ENCODE measurements around the gene OR2T10.
A peak's percentile ranks its signal among the peaks of the same experiment; 100 is the strongest.
"Not testable (repeated sequence)": the region's sequence is repeated elsewhere in the genome, so short reads cannot be mapped to it uniquely, and the experiment has no call there.

The OR2T10 gene

DNA sequence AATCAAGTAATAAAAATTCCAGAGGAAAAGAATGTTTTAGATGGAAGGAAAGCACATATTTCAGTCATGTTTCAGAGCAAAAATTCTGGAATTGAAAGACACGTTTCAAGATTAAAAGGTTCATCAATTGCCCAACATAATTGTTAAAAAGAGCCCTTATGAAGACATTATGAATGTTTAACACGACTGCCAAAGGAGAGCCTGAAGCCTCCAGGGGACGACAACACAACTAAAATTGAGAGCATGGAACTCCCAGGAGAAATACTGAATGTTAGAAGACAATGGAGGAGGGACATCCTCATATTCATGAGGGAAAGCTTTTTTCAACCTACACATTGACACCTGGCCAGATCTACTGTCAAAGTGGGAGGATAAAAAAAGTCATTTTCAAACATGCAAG is 21.4 kb upstream of the OR2T10 start:
- Mint-ChIP-seq H3K4me1 (peaks cover 30% of the 10 kb centered on the region), H3K4me3 (no peak overlapping the region), H3K27me3 (no peaks in the 10 kb centered on the region), H3K9me3 (no peaks in the 10 kb centered on the region), H3K27ac (peak overlapping the region; percentile 2), H3K36me3 (no peaks in the 10 kb centered on the region)
- no peak for ATAC-seq

DNA sequence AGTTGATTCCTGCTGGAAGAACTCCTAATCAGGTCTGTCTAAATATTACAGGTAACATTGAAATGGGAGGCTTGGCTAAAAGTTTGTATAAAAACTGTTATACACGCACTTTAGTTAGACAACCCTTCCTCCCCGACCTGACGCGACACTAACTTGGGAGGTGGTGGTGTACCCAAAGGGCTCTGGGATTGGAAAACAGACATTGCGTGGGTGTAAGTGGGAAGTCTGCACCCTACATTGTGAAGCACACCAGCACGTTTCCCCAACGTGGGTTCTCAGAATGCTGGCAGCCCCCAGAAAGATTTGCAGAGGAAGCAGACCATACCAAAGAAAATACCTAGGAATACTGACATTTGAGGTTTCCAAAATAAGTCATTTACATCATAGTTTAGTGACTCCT is 20.6 kb upstream of the OR2T10 start:
- Mint-ChIP-seq H3K9me3 (no peaks in the 10 kb centered on the region), H3K27ac (peak overlapping the region; percentile 2), H3K4me3 (no peak overlapping the region), H3K27me3 (no peaks in the 10 kb centered on the region), H3K36me3 (no peaks in the 10 kb centered on the region), H3K4me1 (peaks cover 38% of the 10 kb centered on the region)
- ATAC-seq: no peak

DNA sequence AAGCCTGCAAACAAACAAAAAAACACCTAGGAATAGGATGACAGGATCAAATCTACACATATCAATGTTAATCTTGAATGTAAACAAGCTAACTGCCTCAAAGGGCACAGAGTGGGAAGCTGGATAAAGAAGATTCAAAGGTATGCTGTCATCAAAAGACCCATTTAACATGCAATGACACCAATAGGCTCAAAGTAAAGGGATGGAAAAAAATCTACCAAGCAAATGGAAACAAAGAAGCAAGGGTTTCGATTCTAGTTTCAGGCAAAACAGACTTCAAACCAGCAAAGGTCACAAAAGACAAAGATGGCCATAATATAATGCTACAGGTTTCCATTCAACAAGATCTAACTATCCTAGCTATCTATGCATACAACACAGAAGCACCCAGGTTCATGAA is 16.2 kb upstream of the OR2T10 start:
- no peaks in the 10 kb centered on the region for H3K27me3 Mint-ChIP-seq
- H3K4me3 Mint-ChIP-seq: no peak overlapping the region
- no peaks in the 10 kb centered on the region for H3K9me3 Mint-ChIP-seq
- H3K4me1 Mint-ChIP-seq: peaks cover 27% of the 10 kb centered on the region
- peak; percentile 64 for ATAC-seq
- no peaks in the 10 kb centered on the region for H3K36me3 Mint-ChIP-seq
- peak overlapping the region; percentile 73 for H3K27ac Mint-ChIP-seq

DNA sequence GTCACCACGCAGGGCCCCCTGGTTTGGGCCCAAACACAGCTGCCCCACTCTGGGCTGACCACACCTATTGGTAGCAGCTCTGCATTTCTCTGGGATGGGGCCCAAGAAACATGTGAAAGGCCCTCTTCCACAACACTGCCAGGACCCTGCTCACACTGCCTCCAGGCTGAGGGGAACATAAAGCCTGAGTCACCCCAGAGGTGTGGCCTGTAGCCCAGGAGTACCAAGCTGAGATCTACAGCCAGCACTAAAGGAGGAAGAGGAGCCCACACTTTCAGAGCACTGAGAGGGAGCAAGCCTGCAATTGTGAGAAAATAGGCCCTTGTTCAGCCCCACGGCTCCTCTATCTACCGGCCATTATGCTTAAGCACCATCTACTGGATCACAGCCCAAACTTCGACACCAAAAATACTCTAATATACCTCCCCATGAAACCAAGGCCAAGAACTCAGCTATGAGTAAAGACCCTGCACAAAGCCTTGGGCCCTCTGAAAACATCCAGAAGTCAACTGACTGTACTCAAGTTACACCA is 14.4 kb upstream of the OR2T10 start:
- Mint-ChIP-seq H3K27me3 (no peaks in the 10 kb centered on the region), H3K36me3 (no peaks in the 10 kb centered on the region), H3K4me1 (peaks cover 19% of the 10 kb centered on the region), H3K9me3 (no peaks in the 10 kb centered on the region), H3K27ac (peak overlapping the region; percentile 73), H3K4me3 (no peak overlapping the region)
- ATAC-seq: peak; percentile 24

DNA sequence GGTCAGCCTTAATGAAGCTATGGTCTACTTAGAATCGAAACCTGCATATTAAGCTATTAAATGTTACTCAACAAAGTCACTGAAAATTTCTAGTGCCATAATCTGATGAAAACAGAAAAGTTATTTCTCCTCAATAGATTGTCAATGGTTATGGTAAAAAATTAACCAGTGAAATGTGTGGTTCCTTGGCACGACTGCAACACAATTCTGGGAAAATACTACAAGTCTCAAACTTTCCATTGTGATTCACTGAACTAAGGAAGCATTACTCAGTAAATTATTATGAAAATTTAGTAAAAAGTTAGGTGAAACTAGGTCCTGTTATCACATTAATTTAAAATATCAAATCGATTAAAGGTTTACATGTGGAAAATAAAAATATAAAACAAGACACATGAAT is 12.8 kb upstream of the OR2T10 start:
- Mint-ChIP-seq H3K9me3 (no peaks in the 10 kb centered on the region), H3K27ac (no peak overlapping the region), H3K36me3 (no peaks in the 10 kb centered on the region), H3K27me3 (no peaks in the 10 kb centered on the region), H3K4me1 (peaks cover 19% of the 10 kb centered on the region), H3K4me3 (no peak overlapping the region)
- ATAC-seq: no peak

DNA sequence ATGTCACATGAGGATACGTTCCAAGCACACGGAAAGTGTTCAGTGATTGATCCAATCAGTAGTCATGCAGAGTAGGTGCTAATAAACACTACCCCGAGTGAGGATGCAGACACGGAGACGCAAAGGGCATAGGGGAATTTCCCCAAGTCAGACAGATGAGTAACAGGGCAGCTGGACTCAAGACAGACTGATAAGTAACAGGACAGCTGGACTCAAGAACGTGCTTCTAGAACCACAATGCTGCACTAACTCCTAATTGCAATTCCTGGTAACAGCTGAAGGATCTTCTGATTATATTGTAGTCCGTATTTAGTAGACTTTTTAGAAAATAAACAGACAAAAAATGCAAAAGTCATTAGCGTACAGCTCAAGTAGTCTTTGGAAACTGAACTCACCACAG is 1.9 kb upstream of the OR2T10 start:
- Mint-ChIP-seq H3K4me3 (no peak overlapping the region), H3K36me3 (peaks cover 10% of the 10 kb centered on the region), H3K9me3 (peaks cover 6% of the 10 kb centered on the region), H3K4me1 (peaks cover 12% of the 10 kb centered on the region), H3K27me3 (no peaks in the 10 kb centered on the region), H3K27ac (no peak overlapping the region)
- no peak for ATAC-seq

DNA sequence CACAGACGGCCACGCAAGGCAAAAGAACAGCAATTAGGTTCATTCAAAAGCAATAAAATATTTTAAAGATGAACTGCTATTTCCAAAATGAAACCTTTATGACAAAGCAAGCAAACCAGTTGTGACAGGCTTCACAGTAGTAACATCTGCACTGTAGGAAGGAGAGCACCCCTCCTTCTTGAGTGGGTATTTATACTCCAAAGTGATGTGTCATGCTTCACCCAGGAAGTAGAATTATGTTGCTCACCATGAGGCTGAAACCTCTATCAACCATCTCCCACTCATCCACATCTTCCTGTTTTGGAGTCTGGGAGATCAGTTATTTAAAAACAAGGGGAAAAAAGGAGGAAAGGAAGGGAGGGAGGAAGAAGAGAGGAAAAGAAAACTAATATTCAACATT is 885 bp downstream of the OR2T10 start:
- Mint-ChIP-seq H3K27ac (peak overlapping the region; percentile 48), H3K4me1 (peaks cover 12% of the 10 kb centered on the region), H3K9me3 (no peaks in the 10 kb centered on the region), H3K27me3 (no peaks in the 10 kb centered on the region), H3K4me3 (no peak overlapping the region), H3K36me3 (peaks cover 7% of the 10 kb centered on the region)
- no peak for ATAC-seq

DNA sequence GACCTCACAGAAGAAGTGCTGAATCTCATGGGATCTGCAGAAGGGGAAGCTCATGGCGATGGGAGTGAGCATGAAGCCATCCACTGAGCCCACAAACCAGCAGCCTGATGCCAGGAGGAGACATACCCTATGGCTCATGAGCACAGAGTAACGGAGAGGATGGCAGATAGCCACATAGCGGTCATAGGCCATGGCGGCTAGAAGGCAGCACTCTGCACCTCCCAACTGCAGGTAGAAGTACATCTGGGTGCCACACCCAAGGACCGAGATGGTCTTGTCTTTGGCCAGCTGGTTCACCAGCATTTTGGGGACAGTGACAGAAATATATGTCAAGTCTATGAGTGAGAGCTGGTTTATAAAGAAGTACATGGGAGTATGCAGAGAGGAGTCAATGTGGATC is 4.3 kb downstream of the OR2T10 start:
- ATAC-seq: no peak
- Mint-ChIP-seq H3K4me1 (peaks cover 12% of the 10 kb centered on the region), H3K27ac (no peak overlapping the region), H3K36me3 (peaks cover 7% of the 10 kb centered on the region), H3K4me3 (no peak overlapping the region), H3K9me3 (no peaks in the 10 kb centered on the region), H3K27me3 (no peaks in the 10 kb centered on the region)

DNA sequence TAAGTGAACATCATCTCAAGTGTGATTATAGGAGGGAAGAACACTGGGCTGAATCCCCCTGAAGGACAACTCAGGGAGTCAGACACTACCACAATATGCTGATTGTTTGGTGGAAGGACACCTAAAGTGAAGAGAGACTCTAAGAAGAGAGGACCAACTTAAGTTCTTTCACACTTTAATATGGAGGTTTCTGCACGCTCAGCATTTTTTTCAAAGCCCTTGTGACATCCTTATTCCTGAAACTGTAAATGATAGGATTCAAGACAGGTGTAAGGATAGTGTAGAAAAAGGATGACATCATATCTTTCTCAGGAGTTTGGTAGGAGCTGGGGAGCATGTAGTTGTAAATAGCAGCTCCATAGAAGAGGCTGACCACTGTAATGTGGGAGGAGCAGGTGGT is 4.8 kb downstream of the OR2T10 start:
- Mint-ChIP-seq H3K4me3 (no peak overlapping the region), H3K27ac (no peak overlapping the region), H3K36me3 (peaks cover 7% of the 10 kb centered on the region), H3K9me3 (no peaks in the 10 kb centered on the region), H3K27me3 (peaks cover 5% of the 10 kb centered on the region), H3K4me1 (peaks cover 12% of the 10 kb centered on the region)
- ATAC-seq: no peak

DNA sequence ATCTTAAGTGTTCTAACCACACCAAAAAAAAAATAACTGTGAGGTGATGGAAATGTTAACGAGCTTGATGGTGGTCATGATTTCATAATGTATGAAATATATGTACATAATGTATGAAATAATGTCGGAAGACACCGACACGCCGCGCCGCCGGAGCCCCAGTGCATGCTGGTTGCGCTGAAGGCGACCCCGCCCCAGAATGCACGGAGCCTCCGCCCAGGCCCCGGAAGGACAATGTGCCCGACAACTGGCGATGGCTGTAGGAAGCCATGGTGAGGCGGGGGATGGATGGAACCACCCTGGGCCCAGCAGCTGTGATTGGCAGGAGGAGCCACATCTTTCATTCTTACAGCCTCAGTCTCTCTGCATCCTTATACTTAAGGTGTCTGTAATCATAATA is 7.4 kb downstream of the OR2T10 start:
- ATAC-seq: no peak
- Mint-ChIP-seq H3K4me3 (no peak overlapping the region), H3K27ac (no peak overlapping the region), H3K4me1 (peaks cover 4% of the 10 kb centered on the region), H3K27me3 (peaks cover 13% of the 10 kb centered on the region), H3K9me3 (no peaks in the 10 kb centered on the region), H3K36me3 (peaks cover 7% of the 10 kb centered on the region)

DNA sequence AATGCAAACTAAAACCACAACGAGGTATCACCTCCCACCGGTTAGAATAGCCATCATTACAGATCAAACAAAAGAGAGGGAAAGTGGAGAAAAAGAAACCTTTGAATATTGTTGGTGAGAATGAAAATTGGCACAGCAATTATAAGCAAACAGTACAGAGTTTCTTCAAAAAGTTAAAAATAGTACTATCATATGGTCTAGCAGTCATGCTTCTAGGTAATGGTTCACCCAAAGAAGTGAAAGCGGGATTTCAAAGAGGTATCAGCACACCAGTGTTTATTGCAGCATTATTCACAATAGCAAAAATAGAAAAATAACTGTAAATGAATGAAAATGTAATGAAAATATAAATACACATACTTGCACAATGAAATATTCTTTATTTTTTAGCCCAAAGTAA is 8.2 kb downstream of the OR2T10 start:
- Mint-ChIP-seq H3K27ac (no peak overlapping the region), H3K27me3 (peaks cover 13% of the 10 kb centered on the region), H3K4me3 (no peak overlapping the region), H3K4me1 (peaks cover 11% of the 10 kb centered on the region), H3K9me3 (no peaks in the 10 kb centered on the region), H3K36me3 (peaks cover 7% of the 10 kb centered on the region)
- ATAC-seq: no peak

DNA sequence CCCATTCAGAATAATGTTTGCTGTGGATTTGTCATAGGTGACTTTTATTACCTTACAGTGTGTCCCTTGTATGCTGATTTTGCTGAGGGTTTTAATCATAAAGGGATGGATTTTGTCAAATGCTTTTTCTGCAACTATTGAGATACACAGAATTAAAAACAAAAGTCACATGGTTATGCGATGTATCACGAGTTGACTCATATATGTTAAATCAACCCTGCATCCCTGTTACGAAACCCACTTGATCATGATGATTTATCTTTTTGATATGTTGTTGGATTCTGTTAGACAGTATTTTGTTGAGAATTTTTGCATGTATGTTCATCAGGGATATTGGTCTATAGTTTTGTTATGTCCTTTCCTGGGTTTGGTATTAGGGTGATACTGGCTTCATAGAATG is 12.2 kb downstream of the OR2T10 start:
- H3K4me1 Mint-ChIP-seq: peaks cover 13% of the 10 kb centered on the region
- H3K27ac Mint-ChIP-seq: no peak overlapping the region
- no peak for ATAC-seq
- H3K27me3 Mint-ChIP-seq: peaks cover 13% of the 10 kb centered on the region
- H3K4me3 Mint-ChIP-seq: no peak overlapping the region
- no peaks in the 10 kb centered on the region for H3K9me3 Mint-ChIP-seq
- H3K36me3 Mint-ChIP-seq: no peaks in the 10 kb centered on the region

DNA sequence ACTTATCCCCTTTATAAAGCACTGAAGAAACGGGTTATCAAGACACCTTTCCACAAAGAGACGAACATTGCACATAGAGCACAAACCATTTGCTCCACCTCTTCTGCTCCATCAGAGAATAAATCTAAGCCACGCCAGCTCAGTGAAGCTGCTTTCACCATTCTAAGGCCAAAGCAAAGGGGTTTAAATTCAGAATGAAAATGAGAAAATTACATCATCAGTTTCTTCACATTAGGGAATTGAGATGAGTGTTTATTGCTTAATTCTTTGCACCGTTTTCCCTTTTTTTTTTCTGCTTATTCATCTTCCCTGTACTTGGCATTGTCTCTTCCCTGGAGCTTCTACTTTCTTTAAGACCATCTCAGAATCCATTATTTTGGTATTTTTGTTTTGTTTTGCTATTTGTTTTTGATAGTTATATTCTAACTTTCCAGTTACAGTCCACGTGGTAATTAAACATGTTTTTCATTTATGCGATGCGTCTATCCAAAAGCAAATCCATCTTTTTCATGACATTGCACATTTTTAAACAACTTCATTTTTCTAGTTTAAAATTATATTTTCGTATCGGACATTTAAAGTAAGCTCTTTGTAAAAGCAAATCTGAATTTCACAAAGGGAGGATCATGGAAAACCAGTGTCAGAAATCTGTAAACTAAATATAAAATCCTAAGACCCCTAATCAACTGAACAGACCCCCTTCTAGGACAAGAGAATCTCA is 21.1 kb downstream of the OR2T10 start:
- peaks cover 5% of the 10 kb centered on the region for H3K36me3 Mint-ChIP-seq
- no peak overlapping the region for H3K27ac Mint-ChIP-seq
- no peak for ATAC-seq
- no peaks in the 10 kb centered on the region for H3K27me3 Mint-ChIP-seq
- H3K4me1 Mint-ChIP-seq: peaks cover 11% of the 10 kb centered on the region
- peaks cover 3% of the 10 kb centered on the region for H3K9me3 Mint-ChIP-seq
- no peak overlapping the region for H3K4me3 Mint-ChIP-seq

DNA sequence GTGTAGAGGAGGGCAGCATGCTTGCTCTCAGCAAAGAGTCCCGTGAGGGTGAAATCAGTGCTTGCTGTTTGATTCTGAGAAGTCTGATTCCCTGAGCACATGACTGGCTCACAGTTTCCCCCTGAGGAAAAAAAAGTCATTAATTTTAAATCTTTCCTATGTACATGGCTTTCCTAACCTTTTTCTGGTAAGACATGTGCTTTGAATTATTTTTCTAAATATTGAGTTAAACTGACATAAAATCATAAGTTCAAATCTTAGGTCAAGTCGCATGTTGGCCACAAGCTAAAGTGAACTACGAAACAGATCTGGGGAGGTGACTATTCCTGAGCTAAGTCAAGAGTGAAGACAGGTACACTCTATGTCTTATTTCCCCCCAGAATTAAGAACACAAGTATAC is 22.8 kb downstream of the OR2T10 start, which contains the start of gene OR2T34:
OR2T34 (minus strand) TSS at position 101 of the 400 bp plus-strand sequence; CDS start at position 101, 0 bp downstream.
- H3K36me3 Mint-ChIP-seq, H3K4me3 Mint-ChIP-seq, H3K27ac Mint-ChIP-seq, H3K27me3 Mint-ChIP-seq, H3K9me3 Mint-ChIP-seq, ATAC-seq: not testable (repeated sequence)
- H3K4me1 Mint-ChIP-seq: peaks cover 11% of the 10 kb centered on the region

DNA sequence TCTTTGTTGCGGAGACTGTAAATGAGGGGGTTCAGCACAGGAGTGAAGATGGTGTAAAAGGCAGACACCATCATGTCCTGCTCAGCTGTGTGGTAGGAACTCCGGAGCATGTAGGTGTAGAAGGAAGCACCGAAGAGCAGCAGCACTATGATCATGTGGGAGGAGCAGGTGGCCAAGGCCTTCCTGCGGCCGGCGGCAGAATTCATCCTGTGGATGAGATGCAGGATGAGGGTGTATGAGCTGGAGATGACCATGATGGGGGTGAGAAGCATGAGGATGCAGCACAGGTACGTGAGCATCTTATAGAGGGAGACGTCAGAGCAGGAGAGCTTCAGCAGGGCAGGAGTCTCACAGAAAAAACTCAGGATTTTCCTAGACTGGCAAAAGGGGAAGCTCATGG is 23.6 kb downstream of the OR2T10 start:
- peaks cover 11% of the 10 kb centered on the region for H3K4me1 Mint-ChIP-seq
- not testable (repeated sequence) for H3K27me3 Mint-ChIP-seq, H3K4me3 Mint-ChIP-seq, ATAC-seq, H3K9me3 Mint-ChIP-seq, H3K36me3 Mint-ChIP-seq, H3K27ac Mint-ChIP-seq

DNA sequence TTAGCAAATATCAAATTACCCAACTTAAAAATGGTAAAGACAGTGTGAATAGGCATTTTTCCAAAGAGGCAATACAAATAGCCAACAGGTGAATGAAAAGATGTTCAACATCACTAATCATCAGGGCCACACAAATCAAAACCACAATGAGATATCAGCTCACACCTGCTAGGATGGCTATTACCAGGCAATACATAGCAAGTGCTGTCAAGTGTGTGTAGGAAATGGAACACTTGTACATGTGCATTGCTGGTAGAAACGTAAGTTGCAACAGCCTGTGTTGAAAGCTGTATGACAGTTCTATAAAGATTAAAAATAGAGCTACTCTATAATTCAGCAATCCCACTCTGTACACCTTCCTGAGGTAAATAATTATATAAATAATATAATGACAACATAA is 25.5 kb downstream of the OR2T10 start:
- not testable (repeated sequence) for H3K27ac Mint-ChIP-seq, ATAC-seq, H3K27me3 Mint-ChIP-seq, H3K36me3 Mint-ChIP-seq, H3K4me3 Mint-ChIP-seq, H3K9me3 Mint-ChIP-seq
- peaks cover 11% of the 10 kb centered on the region for H3K4me1 Mint-ChIP-seq

Measured in stimulated activated memory B cell treated with anti-CD40 and anti-IgM and Interleukin-4, amounts not matched to agents 10 μg/mL and 1 μg/mL and 100 μg/mL, for 72 hours (primary cell).